Astrocyte of the cerebellum (primary cell): ENCODE data around the gene CIT.

ENCODE experiments used
- DNase-seq: peaks from one replicate; pipeline ENCODE4 v3.0.0-alpha.2; 2011; ENCODE audit warnings: low read depth
- H3K4me3 ChIP-seq: 2 replicates; pipeline ENCODE4 v1.5.1; 2011; ENCODE audit warnings: mild to moderate bottlenecking, low read depth, low read length, moderate library complexity
- CTCF ChIP-seq: IDR thresholded peaks from 2 replicates; pipeline ENCODE4 v1.5.1; 2012; ENCODE audit warnings: low read length, low read depth, moderate library complexity, mild to moderate bottlenecking; ENCODE audit errors: missing control alignments
- in situ Hi-C: cut with HindIII; loops from 2 replicates; pipeline ENCODE4 v1.10.0; 2017; ENCODE audit warnings: low sequenced_read_pairs

Gene CIT

GRCh38 chr12:119781804-119782203, 95.3 kb downstream of the CIT start:
- in situ Hi-C loops: no loop called here

GRCh38 chr12:119780786-119781434, 96.2 kb downstream of the CIT start:
- DNase-seq: peak; percentile 40
- in situ Hi-C loops: no loop called here
- TF ChIP-seq CTCF: peak; percentile 89
- H3K4me3 ChIP-seq: no peak overlapping the region

More at GRCh38 chr12:119781804-119782203, 95.3 kb downstream of the CIT start:
- DNase-seq: no peak
- TF ChIP-seq CTCF: no peak
- no peak overlapping the region for H3K4me3 ChIP-seq

- no peak for DNase-seq
- no peak for TF ChIP-seq CTCF
- in situ Hi-C loops: no loop called here
- H3K4me3 ChIP-seq: no peak overlapping the region
Observed at GRCh38 chr12:119775246-119775895, 101.7 kb downstream of the CIT start.

- in situ Hi-C loops: no loop called here
- DNase-seq: no peak
- TF ChIP-seq CTCF: no peak
- no peak overlapping the region for H3K4me3 ChIP-seq
Observed at GRCh38 chr12:119772431-119772830, 104.7 kb downstream of the CIT start.

- no peak for DNase-seq
- no peak overlapping the region for H3K4me3 ChIP-seq
- in situ Hi-C loops: no loop called here
- TF ChIP-seq CTCF: no peak
Observed at GRCh38 chr12:119770146-119770545, 107.0 kb downstream of the CIT start.

- TF ChIP-seq CTCF: no peak
- no peak overlapping the region for H3K4me3 ChIP-seq
- no peak for DNase-seq
- in situ Hi-C loops: no loop called here
Observed at GRCh38 chr12:119762619-119763018, 114.5 kb downstream of the CIT start.
